Kidney (tissue), 14 donors: ENCODE results near the gene ENAH. TPM values are rescaled to one million over a fixed set of nuclear protein-coding genes. Genes with fewer than 3 reads are reported as not detected.

Experiments
- DNase-seq, 5 donors: peaks; one replicate each; pipeline ENCODE4 v3.0.0-alpha.2; 2013 to 2020
- FAIRE-seq: peaks from 2 replicates; lab custom pipeline; 2012; peaks lifted over from hg19 to GRCh38; lab: Jason Lieb, UNC
- H3K27ac ChIP-seq, 2 donors: one replicate each; pipeline ENCODE4 v1.7.0; 2013; ENCODE audit warnings: low read depth in 2 of 2, low read length in 2 of 2, inconsistent platforms in 1 of 2
- H3K27me3 ChIP-seq: one replicate; pipeline ENCODE4 v1.7.1; 2013; ENCODE audit warnings: low read length, inconsistent platforms; ENCODE audit not compliant: control insufficient read depth, insufficient read depth
- H3K36me3 ChIP-seq, 3 donors: one replicate each; pipeline versions ENCODE4 v1.7.0 to v1.7.1; 2013; ENCODE audit warnings: low read length in 3 of 3, control low read depth in 1 of 3, inconsistent platforms in 1 of 3; ENCODE audit not compliant: insufficient read depth in 3 of 3, control insufficient read depth in 2 of 3
- H3K4me1 ChIP-seq, 3 donors: one replicate each; pipeline versions ENCODE4 v1.7.0 to v1.7.1; 2013; ENCODE audit warnings: low read length in 3 of 3, inconsistent platforms in 1 of 3, low read depth in 1 of 3; ENCODE audit not compliant: control insufficient read depth in 2 of 3, insufficient read depth in 2 of 3
- H3K4me3 ChIP-seq, 3 donors: one replicate each; pipeline versions ENCODE4 v1.7.0 to v1.8.1; 2013; ENCODE audit warnings: low read length in 3 of 3, control low read depth in 1 of 3, inconsistent platforms in 1 of 3
- H3K9ac ChIP-seq, 3 donors: one replicate each; pipeline versions ENCODE4 v1.7.0 to v1.7.1; 2013; ENCODE audit warnings: low read length in 3 of 3, control low read depth in 1 of 3, inconsistent platforms in 1 of 3
- H3K9me3 ChIP-seq, 3 donors: one replicate each; pipeline versions ENCODE4 v1.7.0 to v1.7.1; 2013; ENCODE audit warnings: low read length in 3 of 3, control low read depth in 1 of 3, inconsistent platforms in 1 of 3; ENCODE audit not compliant: control insufficient read depth in 2 of 3, insufficient read depth in 1 of 3
- CTCF ChIP-seq: IDR thresholded peaks from 3 replicates; pipeline ENCODE4 v1.5.1; 2012; ENCODE audit warnings: mild to moderate bottlenecking, moderate library complexity, borderline replicate concordance; ENCODE audit not compliant: insufficient read depth; ENCODE audit errors: extremely low read depth
- intact Hi-C: fragments of 100-400 bp; cut with DNase I; formaldehyde crosslinking; loops from one replicate; pipeline ENCODE4 v1.11.1; 2022
- polyA plus RNA-seq: library from polyadenylated mRNA; stranded (reverse); fragments of 350-450 nt; fragmentation: Illumina TruSeq; extraction: RNeasy Lipid Tissue Mini Kit (QIAGEN cat#74804); gene quantifications from one replicate; pipeline ENCODE4 v1.2.3, GENCODE V29; 2014; ENCODE audit warnings: low read depth, low replicate concordance; ENCODE audit not compliant: insufficient read depth
- total RNA-seq: library from RNA; stranded (reverse); fragmentation: NEBNext Ultra II Directional; extraction: Animal tissue kit (Norgen Biotek cat#: 25700); gene quantifications from one replicate; pipeline ENCODE4 v1.2.1, GENCODE V29; 2021
- donor health status: control.
- donor health status: control.
- donor health status: control.
- donor health status: control.
- donor health status: control.
- donor health status: DM: yes; HTN: yes; CAD: no.
- donor health status: Normal renal cell carcinoma (clear cell type).

Gene ENAH
- total and polyA plus RNA-seq, 2 donors from 2014 or later: 6.2 to 42.3 TPM

GRCh38 chr1:225667362-225667761, 14.4 kb upstream of the ENAH start:
- Histone ChIP-seq H3K9ac (no peak overlapping the region), H3K27me3 (no peaks in the 10 kb centered on the region), H3K4me1 (no peaks in the 10 kb centered on the region), H3K36me3 (no peaks in the 10 kb centered on the region), H3K27ac (no peak overlapping the region), H3K4me3 (no peak overlapping the region), H3K9me3 (no peaks in the 10 kb centered on the region)
- FAIRE-seq: no peak
- intact Hi-C loops: no loop called here
- no peak for DNase-seq
- no peak for TF ChIP-seq CTCF

GRCh38 chr1:225666495-225666894, 13.6 kb upstream of the ENAH start:
- Histone ChIP-seq H3K4me3 (no peak overlapping the region), H3K9ac (no peak overlapping the region), H3K36me3 (no peaks in the 10 kb centered on the region), H3K27me3 (no peaks in the 10 kb centered on the region), H3K9me3 (no peaks in the 10 kb centered on the region), H3K4me1 (no peaks in the 10 kb centered on the region), H3K27ac (no peak overlapping the region)
- TF ChIP-seq CTCF: no peak
- DNase-seq (no peak), FAIRE-seq (no peak)
- intact Hi-C loops: no loop called here

GRCh38 chr1:225664762-225665161, 11.8 kb upstream of the ENAH start:
- H3K36me3 ChIP-seq: no peaks in the 10 kb centered on the region
- no peaks in the 10 kb centered on the region for H3K9me3 ChIP-seq
- H3K4me3 ChIP-seq: no peak overlapping the region
- DNase-seq: no peak
- TF ChIP-seq CTCF: no peak
- H3K9ac ChIP-seq: no peak overlapping the region
- no peaks in the 10 kb centered on the region for H3K4me1 ChIP-seq
- intact Hi-C loops: no loop called here
- no peak for FAIRE-seq
- no peaks in the 10 kb centered on the region for H3K27me3 ChIP-seq
- no peak overlapping the region for H3K27ac ChIP-seq

GRCh38 chr1:225662155-225662554, 9.2 kb upstream of the ENAH start:
- intact Hi-C loops: no loop called here
- H3K9ac ChIP-seq: no peak overlapping the region
- H3K36me3 ChIP-seq: no peaks in the 10 kb centered on the region
- H3K4me1 ChIP-seq: no peaks in the 10 kb centered on the region
- no peaks in the 10 kb centered on the region for H3K9me3 ChIP-seq
- no peak for TF ChIP-seq CTCF
- H3K27me3 ChIP-seq: no peaks in the 10 kb centered on the region
- FAIRE-seq (no peak), DNase-seq (no peak)
- H3K27ac ChIP-seq: no peak overlapping the region
- no peak overlapping the region for H3K4me3 ChIP-seq
